NCI-H748 (cell line): Measurements from ENCODE around the gene METAP1D.
A peak's percentile ranks its signal among the peaks of the same experiment; 100 is the strongest.
"Not testable (repeated sequence)": the region's sequence is repeated elsewhere in the genome, so short reads cannot be mapped to it uniquely, and the experiment has no call there.

Experiments
- DNase-seq: peaks from one replicate; lab custom pipeline; 2025; ENCODE audit not compliant: unreplicated experiment; lab: John Stamatoyannopoulos, UW

Gene METAP1D

GRCh38 chr2:171996021-171996420 lies 3.7 kb upstream of the METAP1D start:
- DNase-seq = no peak

DNA sequence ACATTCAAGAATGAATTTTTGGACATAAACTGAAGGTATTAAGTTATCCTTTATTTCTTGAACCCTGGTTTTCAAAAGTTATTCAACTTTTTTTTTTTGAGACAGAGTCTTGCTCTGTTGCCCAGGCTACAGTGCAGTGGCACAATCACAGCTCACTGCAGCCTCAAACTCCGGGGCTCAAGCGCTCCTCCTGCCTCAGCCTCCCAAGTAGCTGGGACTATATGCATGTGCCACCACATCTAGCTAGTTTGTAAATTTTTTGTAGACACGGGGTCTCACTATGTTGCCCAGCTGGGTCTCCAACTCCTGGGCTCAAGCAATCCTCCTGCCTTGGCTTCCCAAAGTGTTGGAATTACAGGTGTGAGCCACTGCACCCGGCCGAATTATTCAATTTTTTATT lies 2.7 kb upstream of the METAP1D start:
- not testable (repeated sequence) for DNase-seq

DNA sequence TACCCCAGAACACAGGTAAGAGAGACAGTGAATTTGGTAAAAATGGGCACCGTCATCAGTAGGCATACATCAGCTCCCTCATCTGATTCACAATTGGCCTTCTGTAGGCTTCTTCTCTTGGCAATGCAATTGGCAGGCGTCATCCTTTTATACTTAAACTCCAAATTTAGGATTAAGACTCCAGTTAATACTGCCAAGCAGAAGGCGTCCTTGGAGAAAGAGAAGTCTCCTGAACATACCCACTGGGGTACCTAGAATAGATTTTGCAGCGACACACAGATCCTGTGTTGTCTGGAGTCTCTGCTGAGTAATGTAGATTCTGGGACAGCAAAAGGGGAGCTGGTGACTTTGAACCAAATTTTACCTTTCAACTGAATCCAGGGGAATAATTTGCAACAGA lies 592 bp upstream of the METAP1D start:
- peak; percentile 26 for DNase-seq

DNA sequence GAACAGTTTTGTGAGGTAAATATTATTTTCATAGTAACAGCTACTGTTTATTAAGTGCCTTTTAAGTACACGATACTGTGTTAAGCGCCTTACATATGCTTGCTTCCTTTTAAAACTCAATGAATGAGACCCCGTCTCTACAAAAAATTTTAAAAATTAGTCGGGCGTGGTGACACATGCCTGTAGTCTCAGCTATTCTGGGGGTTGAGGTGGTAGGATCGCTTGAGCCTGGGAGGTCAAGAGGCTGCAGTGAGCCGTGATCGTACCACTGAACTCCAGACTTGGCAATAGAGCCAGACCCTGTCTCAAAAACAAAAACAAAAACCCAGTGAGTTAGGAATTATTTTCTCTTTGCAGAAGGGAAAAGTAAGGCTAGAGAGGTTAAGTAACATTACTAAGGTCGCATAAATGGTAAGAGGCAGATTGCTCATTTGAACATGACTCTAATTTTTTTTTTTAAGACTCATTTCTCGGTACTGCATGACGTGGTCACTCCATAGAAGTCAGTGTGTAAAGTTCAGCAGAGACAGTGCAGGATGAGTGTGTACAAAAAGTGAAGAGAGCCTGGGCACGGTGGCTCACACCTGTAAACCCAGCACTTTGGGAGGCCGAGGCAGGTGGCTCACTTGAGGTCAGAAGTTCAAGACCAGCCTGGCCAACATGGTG lies 1.1 kb downstream of the METAP1D start:
- DNase-seq = no peak

DNA sequence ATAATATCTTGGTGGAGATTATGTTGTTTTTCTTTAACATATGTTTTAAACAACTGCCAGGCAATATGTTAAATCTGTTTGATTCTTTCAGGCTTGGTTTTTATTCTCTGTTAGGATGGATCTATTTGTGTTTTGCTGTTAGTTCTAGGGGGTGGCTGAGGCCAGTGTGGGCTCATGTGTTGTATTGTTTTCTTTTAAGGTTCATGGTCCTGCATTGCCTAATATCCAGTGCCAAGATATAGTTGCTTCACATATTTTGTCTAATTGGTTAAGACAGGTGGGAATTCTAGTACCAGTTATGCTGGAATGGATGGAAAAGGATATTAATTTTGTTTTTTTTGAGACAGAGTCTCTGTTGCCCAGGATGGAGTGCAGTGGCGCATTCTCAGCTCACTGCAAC lies 7.6 kb downstream of the METAP1D start:
- DNase-seq = no peak

- DNase-seq = no peak
These were observed 10.1 kb downstream of the METAP1D start for GRCh38 chr2:172009823-172010222.

DNA sequence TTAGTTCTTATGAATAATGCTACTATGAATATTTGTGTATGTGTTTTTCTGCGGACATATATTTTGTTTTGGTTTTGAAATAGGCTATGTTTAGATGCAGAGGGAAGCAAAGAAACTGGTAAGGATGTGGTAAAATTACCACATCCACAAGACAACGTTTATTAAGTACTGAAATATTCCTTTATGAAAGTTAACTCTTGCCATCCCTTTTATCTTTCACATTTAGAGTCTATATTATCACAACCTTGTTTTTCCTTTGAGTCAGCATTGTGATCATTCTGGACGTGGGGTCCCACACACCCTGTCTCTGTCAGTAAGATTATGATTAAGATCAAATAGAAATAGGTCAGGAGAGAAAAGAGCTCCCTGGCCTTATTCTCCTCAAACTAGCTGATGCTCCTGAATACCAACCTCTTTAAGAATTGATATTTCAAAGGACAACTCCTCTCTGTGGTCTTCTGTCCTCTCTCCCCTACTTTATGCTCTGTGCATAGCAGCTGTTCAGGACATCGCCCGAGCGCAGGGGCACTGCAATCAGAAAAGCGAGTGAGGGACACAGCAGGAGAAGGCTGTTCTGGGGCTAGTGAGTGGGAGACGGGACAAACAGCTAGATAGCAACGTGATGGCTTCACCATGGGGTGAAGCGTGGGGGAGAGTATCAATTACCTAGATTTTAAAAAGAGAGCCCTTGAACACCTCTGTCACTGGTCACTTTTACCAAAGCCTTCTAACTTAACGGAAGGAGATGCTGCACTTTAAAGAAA lies 12.2 kb downstream of the METAP1D start:
- no peak for DNase-seq

DNA sequence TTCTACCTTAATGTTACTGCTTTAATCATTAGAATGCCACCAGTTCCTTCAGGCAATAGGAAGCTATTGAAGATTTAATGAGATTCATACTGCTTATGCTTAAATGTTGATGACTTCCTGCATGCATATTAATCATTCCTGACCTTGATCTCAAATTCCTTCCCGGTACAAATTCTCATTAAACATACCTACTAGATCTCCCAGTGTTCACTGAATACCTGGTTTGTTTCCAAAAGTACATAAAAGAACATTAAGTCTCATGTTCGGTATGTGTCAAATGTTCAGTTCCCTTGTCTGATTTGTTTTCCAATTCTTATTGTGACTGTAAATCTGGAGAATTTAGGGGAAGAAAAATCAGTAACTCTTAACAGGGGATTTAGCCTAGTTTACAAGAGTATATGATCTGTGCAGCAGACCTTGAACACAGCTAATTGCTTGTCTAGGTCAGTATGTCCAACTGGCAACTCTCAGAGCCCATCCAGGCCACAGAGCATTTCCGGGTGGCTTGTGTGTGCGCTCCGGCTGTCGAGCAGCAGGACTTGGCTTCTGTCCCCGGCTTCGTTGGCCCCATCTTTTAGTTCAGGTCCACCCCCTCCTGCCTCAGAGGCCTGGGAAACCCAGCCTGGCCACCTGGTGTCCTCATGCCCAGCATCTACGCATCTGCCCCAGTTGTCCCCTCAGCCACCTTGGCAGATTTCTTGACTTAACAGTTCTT lies 13.1 kb downstream of the METAP1D start:
- no peak for DNase-seq

GRCh38 chr2:172013396-172013795 lies 13.6 kb downstream of the METAP1D start:
- DNase-seq = no peak

- peak; percentile 26 for DNase-seq
These were observed 21.6 kb downstream of the METAP1D start for GRCh38 chr2:172021074-172021931.

DNA sequence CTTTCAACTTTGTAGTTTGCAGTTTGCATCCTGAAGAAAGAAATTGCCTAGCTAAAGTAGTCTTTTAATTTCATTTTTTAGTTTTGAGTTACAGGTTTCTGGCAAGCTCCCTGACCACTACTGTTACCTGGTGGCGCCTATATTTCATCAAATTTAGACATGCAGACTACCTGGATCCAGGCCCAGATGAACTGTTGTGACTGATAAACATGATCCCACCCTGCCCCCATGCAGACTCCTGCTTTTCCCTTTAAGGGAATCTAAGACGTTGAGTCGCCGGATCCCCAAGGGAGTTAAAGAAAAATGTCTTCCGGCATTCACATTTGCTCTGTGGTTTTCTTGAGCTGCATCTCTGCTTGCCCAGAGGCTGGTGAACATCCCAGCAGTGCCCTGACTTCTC lies 22.2 kb downstream of the METAP1D start:
- DNase-seq = no peak

DNA sequence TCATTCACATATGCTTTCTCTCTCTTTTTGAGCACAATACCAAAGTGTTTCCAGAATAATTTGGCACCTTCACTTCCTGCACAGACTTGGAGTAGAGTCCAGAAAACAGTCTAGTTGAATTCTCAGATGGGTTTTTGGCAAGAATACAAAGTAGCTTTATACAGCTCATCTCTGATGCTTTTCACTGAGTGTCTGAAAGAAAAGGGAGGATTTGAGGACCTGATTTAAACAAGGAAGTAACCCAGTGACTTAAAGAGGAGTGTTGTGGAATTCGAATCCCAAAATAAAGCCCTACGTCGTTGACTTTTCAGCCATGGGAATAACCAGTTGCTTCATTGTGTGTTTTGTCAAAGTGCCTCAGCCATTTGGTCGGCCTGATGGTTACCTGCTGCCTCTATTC lies 31.8 kb downstream of the METAP1D start:
- no peak for DNase-seq

DNA sequence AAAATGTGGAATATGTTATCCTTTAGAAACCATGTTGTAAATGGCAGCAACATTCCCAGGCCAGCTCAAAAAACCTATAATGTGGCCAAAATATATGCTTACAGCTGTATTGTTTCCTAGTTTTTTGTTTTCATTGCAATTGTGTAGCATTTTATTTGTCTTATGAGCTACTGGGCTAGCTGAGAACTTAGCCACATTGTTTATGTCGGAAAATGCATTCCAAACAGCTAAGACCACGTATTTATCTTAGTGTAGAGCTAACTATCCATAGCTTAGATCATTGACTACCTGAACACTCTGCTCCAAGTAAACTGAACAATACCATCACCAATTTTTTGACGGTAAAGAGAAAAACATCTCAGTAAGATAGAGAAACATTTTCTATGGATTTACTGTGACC lies 38.4 kb downstream of the METAP1D start:
- no peak for DNase-seq

DNA sequence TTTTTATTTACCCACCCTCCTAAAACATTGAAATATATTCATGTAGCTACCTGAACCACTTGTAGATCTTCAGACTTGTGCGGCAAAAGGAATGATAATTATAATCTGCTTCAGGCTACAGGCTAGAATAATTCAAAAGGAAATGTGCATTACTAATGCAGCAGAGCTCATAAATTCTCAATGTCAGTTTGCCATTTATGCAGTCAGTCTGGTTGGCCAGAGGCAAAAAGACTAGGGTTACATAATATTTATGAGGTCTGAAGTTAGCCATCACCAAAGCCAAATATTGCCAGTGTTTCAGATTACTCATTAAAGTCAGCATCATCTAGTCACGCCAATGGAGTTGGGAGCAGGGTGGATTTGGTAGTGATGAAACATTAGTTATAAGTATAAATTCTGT lies 38.9 kb downstream of the METAP1D start:
- no peak for DNase-seq

DNA sequence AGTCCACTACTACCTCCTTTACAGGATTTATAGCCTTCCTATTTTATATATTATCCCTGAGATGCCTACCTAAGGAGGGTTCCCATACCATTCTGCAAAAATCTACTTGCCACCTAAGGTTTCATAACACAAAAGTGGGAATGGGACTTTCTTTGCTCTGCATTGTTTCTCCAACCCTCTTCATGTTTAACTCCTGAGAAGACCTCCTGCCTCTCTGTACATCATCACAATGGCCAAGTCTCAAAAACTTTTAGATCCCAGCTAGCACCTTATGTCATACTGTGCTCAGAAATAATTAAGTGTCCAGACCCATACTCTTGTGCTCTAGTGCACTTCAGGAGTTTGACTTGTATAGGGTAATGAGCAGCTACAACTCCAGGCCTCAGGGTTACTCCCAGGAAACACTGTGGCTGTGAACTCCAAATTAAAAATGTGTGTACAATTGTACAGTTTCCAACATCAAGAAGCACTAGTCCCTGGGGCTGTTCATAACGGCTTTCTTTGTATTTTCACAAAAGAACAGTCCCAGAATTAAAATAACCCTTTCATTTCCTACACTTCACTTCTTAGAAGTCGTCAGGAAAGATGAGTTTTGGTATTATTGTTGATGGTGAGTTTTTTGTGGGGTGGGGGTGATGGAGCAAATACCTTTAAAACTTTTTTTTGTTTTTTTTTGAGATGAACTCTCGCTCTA lies 39.4 kb downstream of the METAP1D start:
- no peak for DNase-seq

DNA sequence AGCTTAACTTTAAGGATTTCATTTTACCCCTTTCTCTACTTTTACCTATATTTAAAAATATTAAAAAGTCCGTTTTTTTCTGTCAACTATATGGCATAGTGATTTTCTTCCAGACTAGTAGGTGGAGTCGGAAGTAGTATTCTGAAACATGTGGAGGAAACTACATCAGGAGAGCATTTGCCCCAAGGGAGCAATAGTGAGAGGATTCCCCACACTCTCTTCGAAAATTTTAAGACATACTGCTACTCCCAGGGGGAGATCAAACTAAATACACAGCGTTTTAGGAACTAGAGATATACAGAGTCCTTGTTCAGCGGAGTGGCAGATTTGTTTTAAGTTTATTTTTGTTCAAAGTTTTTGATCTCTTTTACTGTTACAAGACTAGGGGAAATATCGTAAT lies 40.6 kb downstream of the METAP1D start:
- no peak for DNase-seq

GRCh38 chr2:172046080-172046678 lies 46.4 kb downstream of the METAP1D start:
- no peak for DNase-seq

GRCh38 chr2:172046866-172047565 lies 47.3 kb downstream of the METAP1D start:
- no peak for DNase-seq
